Thoracic aorta (tissue), 2 donors: Measurements from ENCODE around the gene MAP3K4. TPM values are rescaled to one million over a fixed set of nuclear protein-coding genes. Genes with fewer than 3 reads are reported as not detected.

Source experiments
- ATAC-seq: fragments of 150-250 bp; one replicate; pipeline ENCODE4 v1.8.0; 2017; ENCODE audit warnings: low read depth; ENCODE audit not compliant: insufficient number of reproducible peaks, low FRiP score
- DNase-seq: peaks from one replicate; pipeline ENCODE4 v3.0.0-alpha.2; 2020; ENCODE audit warnings: low spot score
- H3K27ac ChIP-seq, 2 donors: fragments of 200-600 bp; sonication (generic); 1 replicate in 1 of 2; 2 replicates in 1 of 2; pipeline ENCODE4 v1.5.1; 2016; ENCODE audit warnings: mild to moderate bottlenecking in 2 of 2, moderate library complexity in 2 of 2
- H3K27me3 ChIP-seq: fragments of 200-600 bp; sonication (generic); replicated peaks from 2 replicates; pipeline ENCODE4 v1.6.0; 2016; ENCODE audit warnings: mild to moderate bottlenecking; ENCODE audit not compliant: insufficient read depth
- H3K36me3 ChIP-seq: fragments of 200-600 bp; sonication (generic); one replicate; pipeline ENCODE4 v1.5.1; 2016
- H3K4me1 ChIP-seq, 2 donors: fragments of 200-600 bp; sonication (generic); 1 replicate in 1 of 2; 2 replicates in 1 of 2; pipeline versions ENCODE4 v1.5.1 to v1.6.0; 2016; ENCODE audit warnings: low read depth in 2 of 2, mild to moderate bottlenecking in 1 of 2; ENCODE audit not compliant: control insufficient read depth in 1 of 2
- H3K4me3 ChIP-seq: fragments of 200-600 bp; sonication (generic); 2 replicates; pipeline ENCODE4 v1.5.1; 2016; ENCODE audit warnings: mild to moderate bottlenecking
- H3K9me3 ChIP-seq: fragments of 200-600 bp; sonication (generic); 2 replicates; pipeline ENCODE4 v1.5.1; 2016
- CTCF ChIP-seq: fragments of 200-600 bp; sonication (generic); IDR thresholded peaks from one replicate; pipeline ENCODE4 v1.5.1; 2019; ENCODE audit warnings: antibody characterized with exemption
- total RNA-seq, 2 donors: library from RNA; depleted of rRNA; stranded (reverse); fragments of >200 nt; gene quantifications; one replicate each; pipeline versions ENCODE4 v1.1.0 to v1.2.3, GENCODE V29; 2016

MAP3K4 gene
- total RNA-seq, 2 donors from 2014 or later: 22.6 to 25.3 TPM

GRCh38 chr6:160950507-160950906 is 41.1 kb upstream of the MAP3K4 start:
- Histone ChIP-seq H3K36me3 (no peaks in the 10 kb centered on the region), H3K4me1 (peaks cover 11 to 17% of the 10 kb centered on the region in 2 donors), H3K9me3 (no peaks in the 10 kb centered on the region), H3K27ac (peak overlapping the region; percentile 25 to 44), H3K4me3 (peak overlapping the region; percentile 29), H3K27me3 (no peaks in the 10 kb centered on the region)
- TF ChIP-seq CTCF: no peak
- DNase-seq: no peak
- ATAC-seq: no peak

- Histone ChIP-seq H3K9me3 (no peaks in the 10 kb centered on the region), H3K27ac (no peak overlapping the region), H3K36me3 (no peaks in the 10 kb centered on the region), H3K27me3 (no peaks in the 10 kb centered on the region), H3K4me3 (no peak overlapping the region), H3K4me1 (peaks cover 11 to 17% of the 10 kb centered on the region in 2 donors)
- ATAC-seq: no peak
- no peak for DNase-seq
- no peak for TF ChIP-seq CTCF
Measured at GRCh38 chr6:160951187-160952030, 40.2 kb upstream of the MAP3K4 start.

- DNase-seq (no peak), ATAC-seq (no peak)
- no peaks in the 10 kb centered on the region for H3K27me3 ChIP-seq
- no peak overlapping the region for H3K27ac ChIP-seq
- peaks cover 11 to 17% of the 10 kb centered on the region in 2 donors for H3K4me1 ChIP-seq
- H3K4me3 ChIP-seq: no peak overlapping the region
- TF ChIP-seq CTCF: no peak
- H3K36me3 ChIP-seq: no peaks in the 10 kb centered on the region
- no peaks in the 10 kb centered on the region for H3K9me3 ChIP-seq
Measured at GRCh38 chr6:160952633-160953281, 38.8 kb upstream of the MAP3K4 start.

GRCh38 chr6:160955508-160956295 is 35.9 kb upstream of the MAP3K4 start:
- no peak for TF ChIP-seq CTCF
- Histone ChIP-seq H3K4me1 (no peaks in the 10 kb centered on the region), H3K27ac (no peak overlapping the region), H3K36me3 (no peaks in the 10 kb centered on the region), H3K4me3 (no peak overlapping the region), H3K9me3 (no peaks in the 10 kb centered on the region), H3K27me3 (no peaks in the 10 kb centered on the region)
- ATAC-seq (no peak), DNase-seq (no peak)
